Measurements from ENCODE around the gene RBM8A.

DNA sequence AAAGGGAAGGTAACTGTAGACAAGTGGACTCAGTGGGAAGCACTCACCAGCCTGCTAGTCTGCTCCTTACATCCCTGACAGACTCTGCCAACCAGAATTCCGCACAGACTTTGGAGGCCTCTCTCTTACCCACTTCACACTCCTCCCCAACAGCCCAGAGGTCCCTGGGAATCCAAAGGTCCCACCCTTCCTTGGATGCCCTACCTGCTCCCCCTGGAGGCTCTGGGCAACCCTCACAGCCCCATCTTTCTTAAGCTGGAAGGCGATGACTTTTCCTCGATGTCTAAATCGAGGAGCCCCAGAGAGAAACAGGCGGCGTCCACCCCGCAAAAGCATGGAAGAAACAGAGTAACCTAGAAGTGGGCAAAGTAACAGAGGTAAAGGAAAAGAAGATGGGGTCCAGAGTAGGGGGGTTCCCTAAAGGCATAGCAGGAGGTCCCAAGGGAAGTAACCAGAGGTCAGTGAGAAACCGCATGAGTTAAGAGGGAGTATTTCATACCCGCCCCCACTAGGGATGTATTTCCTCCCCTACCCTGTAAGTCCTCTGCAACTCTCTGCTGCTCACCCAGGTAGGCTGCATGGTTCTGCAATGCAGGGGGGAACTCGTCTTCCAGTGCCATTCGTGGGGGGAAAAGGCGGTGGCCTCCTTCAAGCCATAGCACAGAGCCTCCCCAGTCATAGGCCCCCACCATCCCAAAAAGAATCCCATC, 25.8 kb downstream of the RBM8A start:
- TF ChIP-seq CTCF (conservative IDR thresholded peaks at IDR 0.05; ENCODE audit: low read length) (no peak), EZH2phosphoT487 (IDR thresholded peaks at IDR 0.05; ENCODE audit: borderline replicate concordance, low read depth, low read length) (no peak)
